Astrocyte (in vitro differentiated cells and primary cell): ENCODE data around the gene TMEM267. TPM values are rescaled to one million over a fixed set of nuclear protein-coding genes. Genes with fewer than 3 reads are reported as not detected.
"Not testable (repeated sequence)": the region's sequence is repeated elsewhere in the genome, so short reads cannot be mapped to it uniquely, and the experiment has no call there.

ENCODE experiments used
- DNase-seq: peaks from one replicate; pipeline ENCODE4 v3.0.0-alpha.2; 2010; ENCODE audit warnings: low read depth
- FAIRE-seq: peaks from 2 replicates; lab custom pipeline; 2011; peaks lifted over from hg19 to GRCh38; lab: Jason Lieb, UNC
- H2AFZ ChIP-seq: 2 replicates; pipeline ENCODE4 v1.6.0; 2012; ENCODE audit warnings: low read depth, low read length, inconsistent platforms
- H3K27ac ChIP-seq: 2 replicates; pipeline ENCODE4 v1.5.1; 2011; ENCODE audit warnings: low read depth, low read length, inconsistent platforms
- H3K27me3 ChIP-seq: 2 replicates; pipeline ENCODE4 v1.6.0; 2011; ENCODE audit warnings: low read length, inconsistent platforms; ENCODE audit not compliant: insufficient read depth
- H3K36me3 ChIP-seq: 2 replicates; pipeline ENCODE4 v1.5.1; 2011; ENCODE audit warnings: low read length, inconsistent platforms; ENCODE audit not compliant: insufficient read depth
- H3K4me1 ChIP-seq: 2 replicates; pipeline ENCODE4 v1.5.1; 2011; ENCODE audit warnings: low read length, inconsistent platforms; ENCODE audit not compliant: insufficient read depth
- H3K4me2 ChIP-seq: 2 replicates; pipeline ENCODE4 v1.6.0; 2012; ENCODE audit warnings: low read length, inconsistent platforms
- H3K4me3 ChIP-seq: 2 replicates; pipeline ENCODE4 v1.5.1; 2011; ENCODE audit warnings: low read depth, mild to moderate bottlenecking, low read length, inconsistent platforms; ENCODE audit not compliant: insufficient read depth
- H3K79me2 ChIP-seq: 2 replicates; pipeline ENCODE4 v1.6.0; 2012; ENCODE audit warnings: mild to moderate bottlenecking, low read length, inconsistent platforms; ENCODE audit not compliant: insufficient read depth
- H3K9ac ChIP-seq: 2 replicates; pipeline ENCODE4 v1.6.0; 2012; ENCODE audit warnings: mild to moderate bottlenecking, low read length, inconsistent platforms
- H3K9me3 ChIP-seq: 2 replicates; pipeline ENCODE4 v1.5.1; 2012; ENCODE audit warnings: low read depth, mild to moderate bottlenecking, low read length, inconsistent platforms; ENCODE audit not compliant: insufficient read depth
- H4K20me1 ChIP-seq: 2 replicates; pipeline ENCODE4 v1.6.0; 2012; ENCODE audit warnings: low read length, inconsistent platforms; ENCODE audit not compliant: insufficient read depth
- H3K27ac Mint-ChIP-seq: one replicate; pipeline ENCODE4 v1.8.0; 2021; ENCODE audit warnings: mild to moderate bottlenecking, mixed read lengths; ENCODE audit not compliant: unreplicated experiment
- H3K27me3 Mint-ChIP-seq: one replicate; pipeline ENCODE4 v1.8.0; 2021; ENCODE audit warnings: low read depth, mixed read lengths; ENCODE audit not compliant: unreplicated experiment
- H3K36me3 Mint-ChIP-seq: one replicate; pipeline ENCODE4 v1.8.0; 2021; ENCODE audit warnings: low read depth, mixed read lengths; ENCODE audit not compliant: unreplicated experiment
- H3K4me1 Mint-ChIP-seq: one replicate; pipeline ENCODE4 v1.8.0; 2021; ENCODE audit warnings: low read depth, mixed read lengths; ENCODE audit not compliant: unreplicated experiment
- H3K4me3 Mint-ChIP-seq: one replicate; pipeline ENCODE4 v1.8.0; 2021; ENCODE audit warnings: mild to moderate bottlenecking, moderate library complexity, mixed read lengths; ENCODE audit not compliant: unreplicated experiment
- H3K9me3 Mint-ChIP-seq: one replicate; pipeline ENCODE4 v1.8.0; 2021; ENCODE audit warnings: mild to moderate bottlenecking, mixed read lengths; ENCODE audit not compliant: unreplicated experiment
- EZH2 ChIP-seq: IDR thresholded peaks from 2 replicates; pipeline ENCODE4 v1.6.1; 2012; ENCODE audit warnings: mild to moderate bottlenecking, low read length, inconsistent platforms; ENCODE audit not compliant: insufficient read depth
- total RNA-seq: library from RNA; stranded (reverse); gene quantifications from 2 replicates; pipeline ENCODE4 v1.2.1, GENCODE V29; 2021
- TF ChIP-seq, protein P1 (sequence below): IDR thresholded peaks from 2 replicates; pipeline ENCODE4 v1.5.1; 2011; ENCODE audit warnings: low read depth, mild to moderate bottlenecking, inconsistent platforms, low read length, moderate library complexity; ENCODE audit not compliant: insufficient read depth

TMEM267 gene
- total RNA-seq, 1 donor from 2014 or later = 20.9 TPM

DNA sequence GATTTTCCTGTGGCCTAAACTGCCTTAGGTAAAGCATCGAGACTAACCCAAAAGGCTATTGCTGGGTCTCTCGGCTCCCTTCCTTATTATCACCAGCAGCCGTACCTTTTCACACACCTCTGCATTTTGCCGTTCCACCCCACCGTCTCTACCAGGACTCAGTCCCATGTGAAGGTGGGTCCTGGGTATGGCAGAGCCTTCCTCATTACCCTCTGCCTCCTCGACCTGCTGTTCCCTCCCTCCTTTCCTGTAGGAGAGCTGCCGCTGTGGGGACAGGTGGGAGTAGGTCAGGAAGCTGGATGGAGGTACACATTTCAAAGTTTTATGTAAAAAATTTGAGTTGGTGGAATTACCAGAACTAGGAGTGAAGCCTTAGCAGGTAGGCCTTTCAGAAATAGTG lies 73.3 kb downstream of the TMEM267 start:
- H3K36me3 ChIP-seq = no peaks in the 10 kb centered on the region
- no peaks in the 10 kb centered on the region for H3K79me2 ChIP-seq
- Mint-ChIP-seq H3K4me1 (peaks cover 4% of the 10 kb centered on the region), H3K9me3 (peaks cover 9% of the 10 kb centered on the region), H3K4me3 (no peak overlapping the region), H3K27ac (no peak overlapping the region), H3K27me3 (peaks cover 9% of the 10 kb centered on the region), H3K36me3 (no peaks in the 10 kb centered on the region)
- no peak for FAIRE-seq
- H4K20me1 ChIP-seq = no peaks in the 10 kb centered on the region
- no peaks in the 10 kb centered on the region for H3K4me1 ChIP-seq
- H3K27me3 ChIP-seq = no peaks in the 10 kb centered on the region
- no peak for DNase-seq
- no peak overlapping the region for H2AFZ ChIP-seq
- no peak overlapping the region for H3K27ac ChIP-seq
- H3K4me3 ChIP-seq = no peak overlapping the region
- TF ChIP-seq EZH2 = no peak
- TF ChIP-seq, protein P1, sequence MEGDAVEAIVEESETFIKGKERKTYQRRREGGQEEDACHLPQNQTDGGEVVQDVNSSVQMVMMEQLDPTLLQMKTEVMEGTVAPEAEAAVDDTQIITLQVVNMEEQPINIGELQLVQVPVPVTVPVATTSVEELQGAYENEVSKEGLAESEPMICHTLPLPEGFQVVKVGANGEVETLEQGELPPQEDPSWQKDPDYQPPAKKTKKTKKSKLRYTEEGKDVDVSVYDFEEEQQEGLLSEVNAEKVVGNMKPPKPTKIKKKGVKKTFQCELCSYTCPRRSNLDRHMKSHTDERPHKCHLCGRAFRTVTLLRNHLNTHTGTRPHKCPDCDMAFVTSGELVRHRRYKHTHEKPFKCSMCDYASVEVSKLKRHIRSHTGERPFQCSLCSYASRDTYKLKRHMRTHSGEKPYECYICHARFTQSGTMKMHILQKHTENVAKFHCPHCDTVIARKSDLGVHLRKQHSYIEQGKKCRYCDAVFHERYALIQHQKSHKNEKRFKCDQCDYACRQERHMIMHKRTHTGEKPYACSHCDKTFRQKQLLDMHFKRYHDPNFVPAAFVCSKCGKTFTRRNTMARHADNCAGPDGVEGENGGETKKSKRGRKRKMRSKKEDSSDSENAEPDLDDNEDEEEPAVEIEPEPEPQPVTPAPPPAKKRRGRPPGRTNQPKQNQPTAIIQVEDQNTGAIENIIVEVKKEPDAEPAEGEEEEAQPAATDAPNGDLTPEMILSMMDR = no peak
- H3K9ac ChIP-seq = no peak overlapping the region
- no peak overlapping the region for H3K4me2 ChIP-seq
- no peaks in the 10 kb centered on the region for H3K9me3 ChIP-seq

GRCh38 chr5:43409809-43410271 lies 73.8 kb downstream of the TMEM267 start:
- FAIRE-seq (no peak), DNase-seq (no peak)
- Mint-ChIP-seq H3K27me3 (peaks cover 14% of the 10 kb centered on the region), H3K4me1 (peaks cover 4% of the 10 kb centered on the region), H3K4me3 (no peak overlapping the region), H3K9me3 (peaks cover 9% of the 10 kb centered on the region), H3K27ac (no peak overlapping the region), H3K36me3 (no peaks in the 10 kb centered on the region)
- no peaks in the 10 kb centered on the region for H3K27me3 ChIP-seq
- H3K9me3 ChIP-seq = no peaks in the 10 kb centered on the region
- no peak overlapping the region for H3K9ac ChIP-seq
- no peaks in the 10 kb centered on the region for H4K20me1 ChIP-seq
- no peaks in the 10 kb centered on the region for H3K36me3 ChIP-seq
- H2AFZ ChIP-seq = no peak overlapping the region
- H3K4me1 ChIP-seq = no peaks in the 10 kb centered on the region
- H3K27ac ChIP-seq = no peak overlapping the region
- no peak overlapping the region for H3K4me3 ChIP-seq
- TF ChIP-seq EZH2 = no peak
- TF ChIP-seq, protein P1 = no peak
- no peak overlapping the region for H3K4me2 ChIP-seq
- H3K79me2 ChIP-seq = no peaks in the 10 kb centered on the region

DNA sequence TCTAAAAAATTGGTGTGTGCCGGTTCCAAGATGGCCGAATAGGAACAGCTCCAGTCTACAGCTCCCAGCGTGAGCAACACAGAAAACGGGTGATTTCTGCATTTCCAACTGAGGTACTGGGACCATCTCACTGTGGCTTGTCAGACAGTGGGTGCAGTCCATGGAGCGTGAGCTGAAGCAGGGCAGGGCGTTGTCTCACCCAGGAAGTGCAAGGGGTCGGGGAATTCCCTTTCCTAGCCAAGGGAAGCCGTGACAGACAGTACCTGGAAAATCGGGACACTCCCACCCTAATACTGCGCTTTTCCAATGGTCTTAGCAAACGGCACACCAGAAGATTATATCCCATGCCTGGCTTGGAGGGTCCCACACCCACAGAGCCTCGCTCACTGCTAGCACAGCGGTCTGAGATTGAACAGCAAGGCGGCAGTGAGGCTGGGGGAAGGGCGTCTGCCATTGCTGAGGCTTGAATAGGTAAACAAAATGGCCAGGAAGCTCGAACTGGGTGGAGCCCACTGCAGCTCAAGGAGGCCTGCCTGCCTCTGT lies 81.1 kb downstream of the TMEM267 start:
- H3K27me3 ChIP-seq, H3K36me3 ChIP-seq, H2AFZ ChIP-seq, H3K36me3 Mint-ChIP-seq, H3K4me3 Mint-ChIP-seq, FAIRE-seq, H3K4me2 ChIP-seq, H3K4me3 ChIP-seq, H3K9ac ChIP-seq, H3K9me3 ChIP-seq, H3K27ac Mint-ChIP-seq, H3K4me1 ChIP-seq, DNase-seq, H3K9me3 Mint-ChIP-seq, H4K20me1 ChIP-seq, H3K27ac ChIP-seq, H3K4me1 Mint-ChIP-seq, H3K79me2 ChIP-seq: not testable (repeated sequence)
- peaks cover 24% of the 10 kb centered on the region for H3K27me3 Mint-ChIP-seq
